Neuronal stem cell (in vitro differentiated cells): ENCODE results near the gene GMDS.
A peak's percentile ranks its signal among the peaks of the same experiment; 100 is the strongest.

ENCODE experiments used
- DNase-seq: peaks from one replicate; pipeline ENCODE4 v3.0.0-alpha.2; 2013; ENCODE audit warnings: low spot score
- H2AFZ ChIP-seq: one replicate; pipeline ENCODE4 v1.6.1; 2013; ENCODE audit warnings: mild to moderate bottlenecking, low read length, inconsistent platforms
- H2AK5ac ChIP-seq: 2 replicates; pipeline ENCODE4 v1.6.1; 2013; ENCODE audit warnings: low read depth, mild to moderate bottlenecking, inconsistent platforms, low read length, moderate library complexity, mixed read lengths
- H2BK120ac ChIP-seq: 2 replicates; pipeline ENCODE4 v1.6.1; 2013; ENCODE audit warnings: low read depth, mild to moderate bottlenecking, inconsistent platforms, low read length, moderate library complexity, mixed read lengths
- H2BK12ac ChIP-seq: one replicate; pipeline ENCODE4 v1.6.1; 2013; ENCODE audit warnings: low read length, inconsistent platforms
- H2BK15ac ChIP-seq: 2 replicates; pipeline ENCODE4 v1.6.1; 2013; ENCODE audit warnings: mild to moderate bottlenecking, low read length, inconsistent platforms, mixed read lengths
- H2BK5ac ChIP-seq: one replicate; pipeline ENCODE4 v1.6.1; 2013; ENCODE audit warnings: inconsistent platforms, mild to moderate bottlenecking, low read length, moderate library complexity
- H3K14ac ChIP-seq: one replicate; pipeline ENCODE4 v1.6.1; 2013; ENCODE audit warnings: low read length, inconsistent platforms
- H3K18ac ChIP-seq: 2 replicates; pipeline ENCODE4 v1.6.1; 2013; ENCODE audit warnings: low read length, inconsistent platforms
- H3K23ac ChIP-seq: 2 replicates; pipeline ENCODE4 v1.6.1; 2013; ENCODE audit warnings: low read depth, mild to moderate bottlenecking, mixed read lengths, low read length, inconsistent platforms; ENCODE audit not compliant: poor library complexity
- H3K27ac ChIP-seq: replicated peaks from 3 replicates; pipeline ENCODE4 v1.5.1; 2013; ENCODE audit warnings: low read length, inconsistent platforms
- H3K27me3 ChIP-seq, 3 experiments: 2 replicates each; pipeline ENCODE4 v1.6.1; 2013; ENCODE audit warnings: low read length in 3 of 3, mild to moderate bottlenecking in 2 of 3, inconsistent platforms in 1 of 3, low read depth in 1 of 3, mixed read lengths in 1 of 3, moderate library complexity in 1 of 3; ENCODE audit not compliant: control insufficient read depth in 3 of 3, insufficient read depth in 3 of 3
- H3K36me3 ChIP-seq, 2 donors: replicated peaks in 1 of 2; 2 replicates each; pipeline ENCODE4 v1.6.1; 2013; ENCODE audit warnings: low read length in 2 of 2; ENCODE audit not compliant: control insufficient read depth in 2 of 2, insufficient read depth in 2 of 2
- H3K4ac ChIP-seq: 2 replicates; pipeline ENCODE4 v1.6.1; 2013; ENCODE audit warnings: inconsistent platforms, mild to moderate bottlenecking, low read length, moderate library complexity
- H3K4me1 ChIP-seq, 2 donors: 1 replicate in 1 of 2; 2 replicates in 1 of 2; pipeline ENCODE4 v1.6.1; 2013; ENCODE audit warnings: low read length in 2 of 2, low read depth in 1 of 2; ENCODE audit not compliant: control insufficient read depth in 2 of 2, insufficient read depth in 1 of 2
- H3K4me2 ChIP-seq: one replicate; pipeline ENCODE4 v1.6.1; 2013; ENCODE audit warnings: mild to moderate bottlenecking, low read length, inconsistent platforms; ENCODE audit not compliant: insufficient read depth, poor library complexity, severe bottlenecking
- H3K4me3 ChIP-seq, 2 donors: 2 replicates each; pipeline ENCODE4 v1.5.1; 2013; ENCODE audit warnings: low read length in 2 of 2, mild to moderate bottlenecking in 2 of 2, inconsistent platforms in 1 of 2, moderate library complexity in 1 of 2
- H3K79me1 ChIP-seq: one replicate; pipeline ENCODE4 v1.6.1; 2013; ENCODE audit warnings: low read depth, mild to moderate bottlenecking, inconsistent platforms, low read length, moderate library complexity
- H3K9ac ChIP-seq: one replicate; pipeline ENCODE4 v1.6.1; 2013; ENCODE audit warnings: mild to moderate bottlenecking, low read depth, low read length, inconsistent platforms; ENCODE audit not compliant: poor library complexity
- H3K9me3 ChIP-seq, 2 donors: replicated peaks in 1 of 2; 2 replicates each; pipeline versions ENCODE3 to v1.6.1; 2013; ENCODE audit warnings: low read length in 2 of 2, mild to moderate bottlenecking in 2 of 2, inconsistent platforms in 1 of 2, low read depth in 1 of 2, mixed read lengths in 1 of 2, moderate library complexity in 1 of 2; ENCODE audit not compliant: control insufficient read depth in 2 of 2, insufficient read depth in 1 of 2
- H4K8ac ChIP-seq: one replicate; pipeline ENCODE4 v1.6.1; 2013; ENCODE audit warnings: low read depth, mild to moderate bottlenecking, inconsistent platforms, low read length, moderate library complexity
- H4K91ac ChIP-seq: one replicate; pipeline ENCODE4 v1.6.1; 2013; ENCODE audit warnings: low read length, low read depth, mild to moderate bottlenecking, inconsistent platforms; ENCODE audit not compliant: poor library complexity
- WGBS, 2 donors: extraction: QIAGEN DNeasy Blood & Tissue Kit; methylation state at CpG; one replicate each; pipeline ENCODE4 v1.1.7; 2013; ENCODE audit warnings: missing lambda C conversion rate in 2 of 2, mixed read lengths in 1 of 2; ENCODE audit not compliant: insufficient read length in 2 of 2, insufficient replicate concordance in 1 of 2; ENCODE audit errors: extremely low coverage in 2 of 2; 5-methylcytosine and 5-hydroxymethylcytosine counted together

The GMDS gene

DNA sequence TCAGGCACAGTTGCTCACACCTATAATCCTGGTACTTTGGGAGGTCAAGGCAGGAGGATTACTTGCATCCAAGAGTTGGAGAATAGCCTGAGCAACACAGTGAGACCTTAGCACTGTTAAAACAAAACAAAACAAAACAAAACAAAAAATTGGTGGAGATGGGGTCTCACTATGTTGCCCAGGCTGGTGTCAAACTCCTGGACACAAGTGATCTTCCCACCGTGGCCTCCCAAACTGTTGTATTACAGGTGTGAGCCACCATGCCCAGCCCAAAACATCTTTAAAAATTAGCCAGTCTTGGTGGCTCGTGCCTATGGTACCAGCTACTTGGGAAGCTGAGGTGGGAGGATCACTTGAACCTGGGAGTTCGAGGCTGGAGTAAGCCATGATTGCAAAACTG, 120.2 kb downstream of the GMDS start:
- Histone ChIP-seq H3K4me3 (no peak overlapping the region), H3K36me3 (peaks cover 0 to 2% of the 10 kb centered on the region in 2 donors), H3K4ac (no peak overlapping the region), H3K14ac (no peak overlapping the region), H2BK15ac (no peak overlapping the region), H4K8ac (no peak overlapping the region), H2BK120ac (no peak overlapping the region), H2BK12ac (no peak overlapping the region), H3K4me2 (no peak overlapping the region), H3K4me1 (peaks cover 0 to 5% of the 10 kb centered on the region in 2 donors), H3K27me3 (no peaks in the 10 kb centered on the region), H3K9me3 (peaks cover 0 to 3% of the 10 kb centered on the region in 2 donors), H2AK5ac (no peak overlapping the region), H3K79me1 (no peaks in the 10 kb centered on the region), H2AFZ (no peak overlapping the region), H3K27ac (no peak overlapping the region), H3K9ac (no peak overlapping the region), H4K91ac (no peak overlapping the region), H3K18ac (no peak overlapping the region), H3K23ac (no peak overlapping the region), H2BK5ac (no peak overlapping the region)
- no CpG with 5 or more reads among the region's 3 CpGs for WGBS, 2 donors
- DNase-seq = no peak

DNA sequence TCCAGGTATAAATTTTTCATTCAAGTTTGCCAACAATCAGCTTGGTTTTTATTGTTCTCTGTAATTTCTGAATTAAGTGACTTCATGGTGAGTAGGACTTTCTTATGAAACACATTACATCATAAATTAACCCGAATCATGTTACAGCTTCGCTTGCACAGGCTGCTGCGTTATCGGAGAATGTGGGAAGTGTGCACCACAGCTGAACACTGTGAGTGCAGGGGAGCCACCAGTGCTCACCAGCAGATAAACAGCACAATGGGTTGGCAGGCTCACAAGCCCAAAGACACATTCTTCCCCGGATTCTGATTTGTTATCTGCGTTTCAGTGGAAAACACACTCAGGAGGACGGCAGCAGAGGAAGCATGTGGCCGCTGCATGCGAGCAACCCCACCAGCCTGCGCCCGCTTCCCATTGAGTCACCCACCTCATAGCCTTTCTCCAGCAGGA, 121.1 kb downstream of the GMDS start:
- Histone ChIP-seq H3K9me3 (peaks cover 0 to 3% of the 10 kb centered on the region in 2 donors), H3K14ac (no peak overlapping the region), H3K27me3 (no peaks in the 10 kb centered on the region), H3K4me1 (peaks cover 0 to 3% of the 10 kb centered on the region in 2 donors), H3K27ac (no peak overlapping the region), H2BK5ac (no peak overlapping the region), H3K18ac (peak overlapping the region; percentile 78), H3K36me3 (peaks cover 0 to 2% of the 10 kb centered on the region in 2 donors), H2BK12ac (no peak overlapping the region), H4K91ac (peak overlapping the region; percentile 5), H3K23ac (peak overlapping the region; percentile 28), H3K4me2 (no peak overlapping the region), H3K9ac (no peak overlapping the region), H2BK120ac (no peak overlapping the region), H2BK15ac (peak overlapping the region; percentile 26), H2AK5ac (no peak overlapping the region), H4K8ac (no peak overlapping the region), H3K4me3 (peak overlapping the region in 1 of 2 donors; percentile 59), H3K79me1 (no peaks in the 10 kb centered on the region), H2AFZ (no peak overlapping the region), H3K4ac (no peak overlapping the region)
- DNase-seq = no peak
- no CpG with 5 or more reads among the region's 11 CpGs for WGBS, 2 donors

DNA sequence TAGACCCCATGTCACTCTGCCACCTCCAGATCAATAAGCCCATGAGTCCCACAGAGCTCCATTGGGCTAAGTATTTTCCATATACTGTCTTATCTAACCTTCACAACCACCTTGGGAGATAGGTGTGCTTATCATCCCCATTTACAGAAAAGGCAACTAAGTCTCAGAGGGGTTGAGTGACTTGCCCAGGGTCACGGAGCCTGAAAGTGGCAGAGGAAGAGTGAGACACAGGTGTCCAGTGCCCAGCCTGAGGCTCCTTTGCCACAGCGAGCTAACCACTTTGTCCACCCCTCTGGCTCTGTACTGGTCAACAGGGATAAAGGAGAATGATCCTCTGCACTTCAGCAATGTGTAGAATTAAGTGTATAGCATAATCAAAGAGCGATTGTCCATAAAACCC, 124.5 kb downstream of the GMDS start:
- Histone ChIP-seq H4K8ac (no peak overlapping the region), H3K79me1 (no peaks in the 10 kb centered on the region), H3K36me3 (peaks cover 0 to 2% of the 10 kb centered on the region in 2 donors), H3K9me3 (peaks cover 0 to 3% of the 10 kb centered on the region in 2 donors), H3K4me1 (peaks cover 0 to 5% of the 10 kb centered on the region in 2 donors), H3K4ac (no peak overlapping the region), H3K9ac (no peak overlapping the region), H2BK12ac (no peak overlapping the region), H2AFZ (no peak overlapping the region), H3K4me2 (no peak overlapping the region), H2BK120ac (no peak overlapping the region), H2BK5ac (no peak overlapping the region), H2BK15ac (no peak overlapping the region), H2AK5ac (no peak overlapping the region), H3K4me3 (no peak overlapping the region), H3K27ac (no peak overlapping the region), H4K91ac (no peak overlapping the region), H3K14ac (no peak overlapping the region), H3K18ac (no peak overlapping the region), H3K27me3 (no peaks in the 10 kb centered on the region), H3K23ac (no peak overlapping the region)
- WGBS, 2 donors = no CpG with 5 or more reads among the region's 3 CpGs
- no peak for DNase-seq

DNA sequence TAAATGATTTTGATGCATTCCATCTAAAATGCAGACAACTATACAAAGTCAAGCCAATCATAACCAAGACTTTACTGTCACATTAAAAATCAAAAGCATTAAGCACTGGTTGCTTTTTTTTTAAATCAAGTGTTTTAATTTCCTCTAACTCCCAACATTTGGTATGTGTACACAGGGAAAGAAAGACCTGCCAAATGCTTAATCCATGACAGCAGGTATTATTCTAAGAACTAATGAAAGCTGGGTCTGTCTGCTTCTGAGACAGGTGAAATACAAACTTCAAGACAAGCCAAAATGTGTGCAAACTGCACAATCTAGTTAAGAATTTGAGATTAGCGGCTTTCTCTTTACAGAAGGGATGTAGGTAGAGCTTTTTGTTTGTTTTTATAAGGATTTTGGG, 126.1 kb downstream of the GMDS start:
- no peak overlapping the region for H2AFZ ChIP-seq
- no peak overlapping the region for H2BK15ac ChIP-seq
- H3K27ac ChIP-seq = no peak overlapping the region
- no peak overlapping the region for H3K9ac ChIP-seq
- no CpG with 5 or more reads among the region's 1 CpG for WGBS, 2 donors
- no peak overlapping the region for H3K4ac ChIP-seq
- H3K4me3 ChIP-seq = no peak overlapping the region
- no peak overlapping the region for H2BK12ac ChIP-seq
- no peak overlapping the region for H2BK120ac ChIP-seq
- no peak overlapping the region for H4K8ac ChIP-seq
- peaks cover 0 to 2% of the 10 kb centered on the region in 2 donors for H3K36me3 ChIP-seq
- no peak overlapping the region for H2BK5ac ChIP-seq
- H3K9me3 ChIP-seq = peaks cover 0 to 3% of the 10 kb centered on the region in 2 donors
- H3K18ac ChIP-seq = no peak overlapping the region
- no peak overlapping the region for H2AK5ac ChIP-seq
- H3K27me3 ChIP-seq = no peaks in the 10 kb centered on the region
- H4K91ac ChIP-seq = no peak overlapping the region
- peaks cover 0 to 3% of the 10 kb centered on the region in 2 donors for H3K4me1 ChIP-seq
- no peak overlapping the region for H3K14ac ChIP-seq
- no peak overlapping the region for H3K23ac ChIP-seq
- H3K79me1 ChIP-seq = no peaks in the 10 kb centered on the region
- DNase-seq = no peak
- no peak overlapping the region for H3K4me2 ChIP-seq
